HG03139 (cell line): ENCODE measurements around the gene KIF1C.
"Not testable (repeated sequence)": the region's sequence is repeated elsewhere in the genome, so short reads cannot be mapped to it uniquely, and the experiment has no call there.

Experiments used
- ATAC-seq: cut with Tn5 transposase; IDR thresholded peaks from one replicate; pipeline ENCODE4 v1.9.1; 2021; ENCODE audit not compliant: unreplicated experiment

KIF1C gene

DNA sequence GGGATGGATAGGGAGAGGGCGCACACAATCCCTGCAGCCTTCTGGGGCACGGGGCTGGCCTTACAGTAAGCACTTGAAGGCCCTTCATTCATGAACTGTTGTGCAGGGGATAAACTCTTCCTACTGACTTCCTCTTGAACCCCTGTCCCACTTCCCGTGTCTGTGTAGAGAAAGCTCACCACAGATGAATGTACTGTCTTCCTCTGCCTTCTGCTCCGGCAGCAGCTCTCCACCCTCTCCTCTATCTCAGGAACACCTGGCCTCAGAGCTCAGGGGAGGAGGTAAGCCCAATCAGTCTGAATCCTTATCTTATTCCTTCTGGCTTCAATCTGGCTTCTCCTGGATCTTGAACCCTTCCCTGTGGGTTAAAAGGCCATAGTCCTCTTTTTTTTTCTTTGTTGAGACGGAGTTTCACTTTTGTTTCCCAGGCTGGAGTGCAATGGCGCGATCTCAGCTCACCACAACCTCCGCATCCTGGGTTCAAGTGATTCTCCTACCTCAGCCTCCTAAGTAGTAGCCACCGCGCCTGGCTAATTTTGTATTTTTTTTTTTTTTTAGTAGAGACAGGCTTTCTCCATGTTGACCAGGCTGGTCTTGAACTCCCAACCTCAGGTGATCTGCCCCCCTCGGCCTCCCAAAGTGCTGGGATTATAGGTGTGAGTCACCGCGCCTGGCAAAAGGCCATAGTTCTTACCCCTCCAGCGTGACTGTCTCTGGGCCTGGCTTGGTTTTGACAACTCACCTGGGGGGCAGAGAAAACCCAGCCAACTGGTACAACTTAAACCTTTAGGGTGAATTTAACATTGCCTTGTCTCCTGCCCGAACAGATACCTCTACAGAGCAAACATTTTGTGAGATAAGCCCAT, 44.6 kb downstream of the KIF1C start:
- no peak for ATAC-seq

DNA sequence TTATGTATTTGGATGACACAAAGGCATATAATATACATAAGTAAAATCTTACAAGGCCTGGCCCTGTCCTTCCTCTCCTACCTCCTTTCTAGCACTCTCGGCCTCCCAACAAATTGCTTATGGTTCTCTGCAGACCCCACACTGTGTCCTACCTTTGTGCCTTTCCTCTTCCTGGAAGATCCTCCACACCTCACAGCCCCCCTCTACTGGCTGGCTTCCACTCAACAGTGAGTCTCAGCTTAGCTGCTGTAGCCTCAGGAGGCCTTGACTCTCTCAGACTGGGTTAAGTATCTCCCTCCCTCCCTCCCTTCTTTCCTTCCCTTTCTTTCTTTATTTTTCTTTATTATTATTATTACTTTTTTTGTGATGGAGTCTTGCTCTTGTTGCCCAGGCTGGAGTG, 45.8 kb downstream of the KIF1C start:
- no peak for ATAC-seq

DNA sequence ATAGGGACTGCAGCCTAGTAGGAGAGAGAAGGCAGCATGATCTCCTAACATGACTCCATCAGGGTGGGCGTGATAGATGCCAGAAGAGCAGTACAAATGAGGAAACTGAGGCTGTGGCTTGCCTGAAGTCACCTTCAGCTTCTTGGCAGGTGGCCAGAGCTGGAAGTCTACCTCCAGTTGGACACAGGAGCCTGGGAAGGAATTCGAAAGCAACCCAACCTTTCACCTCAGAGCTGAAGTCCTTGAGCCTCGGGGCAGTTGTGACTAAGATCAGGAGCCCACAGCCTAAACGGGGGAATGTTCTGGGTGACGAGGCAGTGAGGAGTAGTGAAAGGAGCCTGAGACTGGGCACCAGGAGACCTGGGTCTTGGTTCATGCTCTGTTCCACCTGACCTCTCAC, 46.9 kb downstream of the KIF1C start:
- ATAC-seq, result no peak

DNA sequence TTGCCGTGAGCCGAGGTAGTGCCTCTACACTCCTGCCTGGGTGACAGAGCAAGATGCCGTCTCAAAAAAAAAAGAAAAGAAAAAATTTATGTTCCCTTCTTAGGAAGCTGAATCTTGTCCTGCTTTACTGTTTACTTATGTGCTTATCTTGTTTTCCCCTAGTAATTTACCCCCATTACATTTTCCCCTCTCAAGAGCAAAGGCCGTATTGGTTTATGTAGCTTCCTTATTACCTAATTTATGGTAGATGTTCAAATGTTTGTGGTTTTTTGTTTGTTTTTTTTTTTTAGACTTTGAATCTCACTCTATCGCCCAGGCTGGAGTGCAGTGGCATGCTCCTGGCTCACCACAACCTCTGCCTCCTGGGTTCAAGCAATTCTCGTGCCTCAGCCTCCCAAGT, 47.7 kb downstream of the KIF1C start:
- ATAC-seq, result no peak

DNA sequence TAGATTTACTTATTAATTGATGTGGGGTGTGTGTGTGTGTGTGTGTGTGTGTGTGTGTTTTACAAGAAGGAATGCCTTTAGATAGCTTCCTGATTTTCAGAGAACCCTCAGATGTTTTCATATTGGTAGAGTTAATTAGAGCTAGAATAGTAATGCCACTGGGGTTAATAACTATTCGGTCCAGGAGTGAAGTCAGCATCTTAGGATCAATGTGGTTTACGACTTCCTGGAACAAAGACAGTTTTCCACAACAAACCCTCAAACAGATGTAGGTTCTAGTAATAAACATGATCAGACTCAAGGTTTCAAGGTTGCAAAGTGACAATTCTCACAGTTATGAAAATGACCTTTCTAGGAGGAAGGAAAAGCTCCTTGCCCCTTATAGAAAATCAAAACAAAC, 49.7 kb downstream of the KIF1C start:
- no peak for ATAC-seq

DNA sequence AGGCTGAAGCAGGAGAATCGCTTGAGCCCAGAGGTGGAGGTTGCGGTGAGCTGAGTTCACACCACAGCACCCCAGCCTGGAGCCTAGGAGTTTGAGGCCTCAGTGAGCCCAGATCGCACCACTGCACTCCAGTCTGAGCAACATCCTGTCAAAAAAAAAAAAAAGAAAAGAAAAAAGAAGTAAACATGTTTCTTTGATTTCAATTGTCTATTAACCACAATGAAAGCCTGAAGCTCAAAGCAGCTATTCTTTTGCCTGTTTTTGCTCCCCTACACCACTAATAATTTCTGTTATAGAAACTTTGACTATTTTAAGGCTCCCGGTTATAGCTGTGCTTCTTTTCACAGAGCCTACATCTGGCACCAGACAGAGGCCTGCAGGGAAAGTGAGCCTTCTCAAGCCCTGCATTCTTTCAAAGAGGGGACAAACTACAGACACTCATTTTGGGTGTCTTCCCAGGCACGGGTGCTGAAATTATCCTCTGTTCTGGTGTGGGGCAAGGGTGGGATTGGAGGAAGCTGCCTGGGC, 51.6 kb downstream of the KIF1C start:
- ATAC-seq, result no peak

DNA sequence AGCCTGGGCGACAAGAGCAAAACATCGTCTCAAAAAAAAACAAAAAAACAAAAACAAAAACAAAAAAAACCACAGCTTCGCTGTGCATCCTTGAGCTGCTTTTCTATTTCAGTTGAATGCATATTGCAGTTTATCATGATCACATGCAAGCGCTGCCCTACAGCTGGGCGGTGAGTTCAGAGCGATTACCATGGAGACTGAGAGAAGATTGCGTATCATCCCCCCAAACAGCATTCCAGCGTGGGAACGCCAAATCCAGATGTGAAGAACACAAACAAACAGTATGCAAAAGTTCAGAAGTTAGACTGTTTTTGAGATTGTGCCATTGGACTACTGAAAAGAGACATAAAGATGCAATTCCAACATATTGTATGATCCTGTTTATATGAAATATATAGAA, 52.5 kb downstream of the KIF1C start:
- ATAC-seq, result no peak

DNA sequence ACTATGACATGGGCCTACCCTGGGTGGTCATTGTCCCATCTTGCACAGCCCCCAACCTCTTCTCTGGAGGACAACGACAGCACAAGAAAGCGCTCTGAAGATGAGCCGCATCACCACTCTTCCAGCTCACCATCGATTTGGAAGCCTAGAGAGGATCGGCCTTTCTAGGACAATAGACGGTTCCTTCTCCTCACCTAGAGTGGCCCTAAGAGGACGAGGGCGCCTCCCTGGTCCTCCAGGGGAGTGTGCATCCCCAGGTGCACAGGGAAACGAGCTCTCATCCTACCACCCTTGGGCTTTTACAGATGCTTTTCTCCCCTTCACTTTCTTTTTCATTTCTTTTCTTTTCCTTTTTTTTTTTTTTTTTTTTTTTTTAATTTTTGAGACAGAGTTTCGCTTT, 57.8 kb downstream of the KIF1C start:
- no peak for ATAC-seq

DNA sequence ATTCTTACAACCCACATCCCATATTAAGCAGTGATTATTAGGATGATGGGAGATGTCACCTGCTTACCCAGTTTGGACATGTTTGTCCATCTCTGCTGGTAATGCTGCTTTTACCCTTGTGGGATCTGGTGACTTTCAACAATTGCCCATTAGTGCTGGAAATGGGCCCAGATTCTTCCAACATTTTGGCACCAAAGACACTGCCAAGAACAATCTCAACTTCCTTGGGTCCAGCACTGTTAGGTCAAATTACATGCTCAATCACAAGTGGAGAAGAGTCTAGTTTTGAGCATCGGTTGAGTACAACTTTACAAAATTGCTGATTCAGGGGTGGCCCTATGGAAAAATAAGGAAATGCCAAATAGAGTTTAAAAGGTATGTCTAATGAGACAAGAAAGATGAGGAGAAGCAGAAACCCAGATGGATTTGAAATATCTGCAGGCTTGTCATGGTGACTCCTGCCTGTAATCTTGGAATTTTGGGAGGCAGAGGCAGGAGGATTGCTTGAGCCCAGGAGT, 67.5 kb downstream of the KIF1C start:
- no peak for ATAC-seq

DNA sequence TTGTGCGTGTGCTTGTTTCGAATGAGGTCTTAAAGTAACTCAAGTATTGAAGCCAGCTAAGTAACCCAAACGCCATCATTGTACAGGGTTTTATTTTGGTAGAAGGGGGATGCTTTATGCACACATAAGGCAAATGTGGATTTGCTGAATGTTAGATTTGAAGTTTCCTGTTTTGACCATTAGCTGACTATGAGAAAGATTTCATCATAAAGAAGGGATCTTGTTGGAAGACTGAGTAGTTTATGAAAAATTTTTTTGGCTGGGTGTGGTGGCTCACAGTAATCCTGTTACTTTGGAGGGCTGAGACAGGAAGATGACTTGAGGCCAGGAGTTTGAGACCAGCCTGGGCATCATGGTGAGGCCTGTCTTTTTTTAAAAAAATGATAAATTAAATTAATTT, 70.5 kb downstream of the KIF1C start:
- no peak for ATAC-seq

DNA sequence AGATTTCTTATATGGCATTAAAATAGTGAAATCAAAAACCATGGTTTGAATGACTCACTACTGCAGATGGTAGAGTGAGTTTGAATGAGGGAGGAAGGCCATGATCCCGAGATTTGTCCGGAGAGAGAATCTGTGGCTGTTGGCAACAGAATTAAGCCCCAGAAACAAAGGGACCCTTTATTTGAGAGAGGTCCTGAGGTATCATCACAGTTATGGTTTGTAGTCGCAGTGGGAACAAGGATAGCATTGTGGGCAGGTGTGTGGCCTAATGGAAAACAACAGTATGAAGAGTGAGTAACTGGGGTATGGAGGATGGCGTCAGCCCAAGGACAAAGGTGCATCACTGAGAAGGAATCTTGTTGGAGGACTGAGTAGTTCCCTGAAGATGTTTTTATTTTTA, 72.0 kb downstream of the KIF1C start:
- ATAC-seq, result no peak

DNA sequence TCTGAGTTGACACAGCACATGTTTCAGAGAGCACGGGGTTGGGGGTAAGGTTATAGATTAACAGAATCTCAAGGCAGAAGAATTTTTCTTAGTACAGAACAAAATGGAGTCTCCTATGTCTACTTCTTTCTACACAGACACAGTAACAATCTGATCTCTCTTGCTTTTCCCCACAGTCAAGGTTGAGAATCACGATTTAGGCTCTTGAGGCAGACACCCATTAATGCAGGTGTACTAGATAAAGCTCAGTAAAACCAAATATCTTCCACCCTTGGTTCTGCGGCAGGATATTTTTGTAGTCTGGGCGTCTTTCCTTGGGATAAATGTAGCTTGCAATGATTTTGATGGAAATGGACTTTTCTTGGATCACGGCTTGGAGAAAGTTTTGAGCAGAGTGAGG, 77.7 kb downstream of the KIF1C start:
- ATAC-seq, result not testable (repeated sequence)

DNA sequence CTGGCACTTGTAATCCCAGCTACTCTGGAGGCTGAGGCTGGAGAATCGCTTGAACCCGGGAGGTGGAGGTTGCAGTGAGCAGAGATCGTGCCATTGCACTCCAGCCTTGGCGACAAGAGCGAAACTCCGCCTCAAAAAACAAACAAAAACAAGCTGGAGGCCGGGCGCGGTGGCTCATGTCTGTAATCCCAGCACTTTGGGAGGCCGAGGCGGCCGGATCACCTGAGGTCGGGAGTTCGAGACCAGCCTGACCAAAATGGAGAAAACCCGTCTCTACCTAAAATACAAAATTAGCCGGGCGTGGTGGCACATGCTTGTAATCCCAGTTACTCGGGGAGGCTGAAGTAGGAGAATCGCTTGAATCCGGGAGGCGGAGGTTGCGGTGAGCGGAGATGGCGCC, 79.5 kb downstream of the KIF1C start:
- ATAC-seq, result not testable (repeated sequence)

DNA sequence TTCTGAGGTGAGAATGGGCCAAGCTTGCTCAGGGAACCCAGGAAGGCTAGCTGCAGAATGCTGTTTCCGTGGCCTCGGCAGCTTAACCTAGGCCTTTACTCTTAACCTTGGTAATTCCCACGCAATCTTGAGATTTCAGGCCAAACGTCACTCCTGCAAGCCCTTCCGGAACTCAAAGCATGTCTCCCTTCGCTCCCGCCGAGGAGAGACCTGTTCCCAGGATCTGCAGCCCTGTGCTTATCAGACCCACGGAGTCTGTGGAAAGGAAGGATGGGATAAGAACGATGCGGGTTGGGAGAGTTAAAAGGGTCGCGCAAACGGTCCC, 80.0 kb downstream of the KIF1C start:
- no peak for ATAC-seq
